Stimulated activated CD4-positive, alpha-beta T cell treated with anti-CD3 and anti-CD28 coated beads, Interleukin-12 subunit alpha, Interleukin-12 subunit beta, amount 100 ng/mL, for 48 hours (primary cell): Measurements from ENCODE around the gene COBLL1.
A peak's percentile ranks its signal among the peaks of the same experiment; 100 is the strongest.

Experiments
- DNase-seq, 3 donors: peaks; one replicate each; pipeline ENCODE4 v3.0.0-alpha.2; 2020; ENCODE audit warnings: low read depth in 2 of 3, low spot score in 1 of 3

COBLL1 gene

GRCh38 chr2:164757934-164758695 lies 83.5 kb downstream of the COBLL1 start:
- no peak for DNase-seq

- DNase-seq: no peak
Observed at GRCh38 chr2:164756773-164757172, 84.8 kb downstream of the COBLL1 start.

GRCh38 chr2:164755952-164756351 lies 85.7 kb downstream of the COBLL1 start:
- DNase-seq: no peak

DNA sequence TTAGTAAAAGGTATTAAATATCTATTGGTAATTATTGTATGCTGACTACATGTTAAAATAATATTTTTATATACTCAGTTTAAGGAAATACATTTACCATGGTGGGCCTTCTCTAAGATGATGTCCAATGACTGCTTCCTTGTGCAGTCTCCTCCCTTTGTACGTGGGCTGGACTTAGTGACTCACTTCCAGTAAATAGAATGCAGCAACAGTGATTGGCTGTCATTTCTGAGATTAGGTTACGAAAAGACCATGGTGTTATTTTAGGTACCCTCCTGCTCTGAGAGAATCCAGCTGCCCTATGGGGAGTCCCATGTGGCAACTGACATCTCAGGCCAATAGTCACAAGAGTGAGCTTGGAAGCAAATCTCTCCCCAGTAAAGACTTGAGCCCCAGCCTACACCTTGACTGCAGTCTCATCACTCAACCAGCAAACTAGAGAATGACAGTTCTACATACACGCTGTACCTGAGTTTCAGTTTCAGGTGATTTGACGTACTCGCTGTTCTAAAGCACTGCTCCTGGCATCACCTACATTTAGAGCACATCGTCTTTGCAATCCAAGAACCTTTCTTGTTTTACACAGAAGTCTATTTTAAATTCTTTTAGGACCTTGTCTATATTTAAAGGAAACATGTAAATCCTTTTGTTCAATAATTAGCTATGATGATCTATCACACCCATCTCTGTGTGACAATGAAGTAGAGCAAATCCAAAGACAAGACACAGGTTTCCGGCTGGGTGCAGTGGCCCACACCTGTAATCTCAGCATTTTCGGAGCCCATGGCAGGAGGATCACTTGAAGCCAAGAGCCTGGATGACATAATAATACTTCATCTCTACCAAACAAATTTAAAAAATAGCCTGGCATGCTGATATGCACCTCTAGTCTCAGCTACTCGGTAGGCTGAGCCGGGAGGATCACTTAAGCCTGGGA lies 87.2 kb downstream of the COBLL1 start:
- DNase-seq: no peak

DNA sequence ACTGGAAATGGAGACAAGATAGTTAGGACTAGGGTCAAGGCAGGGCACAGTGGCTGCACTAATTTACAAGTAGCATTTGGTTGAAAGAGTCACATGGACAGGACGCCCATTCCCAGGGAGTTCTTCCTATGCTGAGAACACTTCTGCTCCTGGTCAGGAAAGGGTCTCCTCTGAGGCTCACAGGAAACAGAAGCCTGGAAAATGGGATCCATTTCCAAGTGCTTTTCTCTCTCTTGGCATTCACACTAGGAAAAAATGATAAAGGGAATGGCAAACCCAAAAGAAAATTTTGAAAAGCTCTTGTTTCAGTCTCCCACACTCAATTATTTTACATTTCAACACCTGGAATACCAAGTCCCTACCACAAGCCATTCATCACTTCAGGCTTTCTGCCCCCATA lies 88.7 kb downstream of the COBLL1 start:
- no peak for DNase-seq

DNA sequence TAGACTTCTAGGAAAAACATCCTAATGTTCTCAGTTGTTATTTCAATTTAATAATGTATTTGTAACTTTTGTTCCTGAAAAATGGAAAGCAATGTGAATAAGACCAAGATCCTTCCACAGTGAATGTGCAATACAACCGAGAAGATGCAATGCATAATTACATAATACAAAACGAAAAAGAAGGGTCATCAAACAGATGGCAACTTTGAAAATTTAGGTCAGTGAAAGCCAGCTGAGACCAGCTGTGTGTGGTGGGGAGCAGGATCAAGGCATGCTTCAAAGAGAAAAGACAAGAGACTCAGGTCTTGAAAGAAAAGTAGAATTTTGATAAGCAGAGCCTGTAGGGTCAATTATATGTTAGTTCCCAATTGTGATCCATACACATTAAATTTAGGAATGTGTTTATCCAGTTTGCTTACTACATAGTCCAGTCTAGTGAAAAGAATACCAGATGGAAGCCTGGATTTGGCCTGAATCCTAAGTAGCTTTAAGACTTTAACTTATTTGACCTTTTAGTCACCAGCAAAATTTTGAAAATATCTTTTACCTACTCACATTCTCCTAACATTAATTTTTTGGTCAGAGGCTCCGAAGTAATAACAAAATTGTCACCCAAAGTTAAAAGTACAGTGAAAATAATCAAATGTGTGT lies 93.7 kb downstream of the COBLL1 start:
- DNase-seq: no peak

GRCh38 chr2:164747140-164747539 lies 94.5 kb downstream of the COBLL1 start:
- DNase-seq: no peak

- DNase-seq: no peak
Observed at GRCh38 chr2:164746713-164747112, 94.9 kb downstream of the COBLL1 start.

DNA sequence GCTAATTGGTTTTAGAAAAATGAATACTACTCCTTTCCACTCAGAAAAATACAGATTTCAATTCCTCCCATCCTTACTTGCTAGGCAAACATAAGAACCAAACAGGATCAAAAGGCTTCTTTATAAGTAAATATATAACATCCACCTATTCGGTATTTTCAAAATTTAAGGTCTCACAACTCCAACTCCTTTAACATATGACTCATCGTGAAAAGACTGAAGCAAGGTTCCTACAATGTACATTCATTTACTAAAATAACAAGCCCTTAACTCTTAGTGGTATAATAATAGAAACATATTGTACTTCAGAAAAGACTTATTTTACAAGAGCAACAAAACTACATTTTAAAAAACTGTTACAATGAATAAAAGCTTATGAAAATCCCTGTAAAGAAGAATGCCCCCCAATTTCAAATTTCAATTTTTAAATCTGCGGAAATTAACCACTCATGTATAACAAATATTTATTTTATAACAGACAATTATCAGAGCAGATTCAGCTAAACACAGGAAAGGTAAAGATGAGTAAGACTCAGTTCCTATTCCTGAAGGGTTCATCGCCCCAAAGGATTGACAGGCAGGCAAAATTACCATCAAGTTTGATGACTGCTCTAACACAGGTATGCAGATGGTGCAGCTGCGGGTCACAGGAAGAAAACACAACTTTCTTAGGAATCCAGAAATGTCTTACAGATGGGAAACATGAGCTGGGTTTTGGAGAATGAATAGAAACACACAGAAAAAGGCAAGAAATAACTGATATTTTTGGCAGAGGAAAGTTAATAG lies 96.4 kb downstream of the COBLL1 start:
- DNase-seq: no peak

DNA sequence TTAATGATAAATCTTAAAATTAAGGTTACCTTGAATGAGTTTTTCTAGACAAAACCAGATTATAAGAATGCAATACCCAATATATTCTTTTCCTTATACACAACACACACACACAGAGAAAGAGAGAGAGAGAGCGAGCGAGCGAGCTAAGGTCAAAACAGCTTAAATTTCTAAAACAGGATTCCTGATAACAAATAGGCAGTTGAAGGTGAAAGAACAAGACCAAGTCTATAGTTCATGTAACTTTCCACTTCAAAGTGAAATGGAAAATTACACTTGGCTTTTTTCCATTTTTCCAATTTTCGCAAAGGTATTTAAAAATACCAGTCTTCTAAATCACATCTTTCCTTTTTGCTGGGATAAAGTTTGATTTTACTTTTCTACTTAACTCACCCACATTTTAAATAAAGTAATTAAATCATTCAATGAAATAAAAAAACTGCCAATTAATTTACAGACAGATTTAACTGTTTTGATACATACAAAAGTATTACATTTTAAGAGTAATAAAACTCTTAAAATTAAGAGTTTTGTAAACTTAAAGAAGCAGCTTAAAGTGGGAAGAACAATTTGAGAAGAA lies 98.8 kb downstream of the COBLL1 start:
- DNase-seq: no peak

DNA sequence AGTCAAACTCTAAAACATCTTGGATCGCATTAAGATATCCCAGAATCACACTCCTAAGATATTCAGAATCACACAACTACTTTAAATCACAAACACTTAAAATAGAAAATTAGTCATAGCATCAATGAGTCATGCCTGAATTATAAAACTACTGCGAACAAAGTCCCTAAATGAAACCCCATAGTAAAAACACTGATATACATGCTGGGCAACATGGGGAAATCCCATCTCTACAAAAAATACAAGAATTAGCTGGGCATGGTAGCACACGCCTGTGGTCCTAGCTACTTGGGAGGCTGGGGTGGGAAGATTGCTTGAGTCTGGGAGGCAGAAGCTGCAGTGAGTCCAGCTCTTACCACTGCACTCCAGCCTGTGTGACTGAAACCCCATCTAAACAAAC lies 101.7 kb downstream of the COBLL1 start:
- DNase-seq: no peak

DNA sequence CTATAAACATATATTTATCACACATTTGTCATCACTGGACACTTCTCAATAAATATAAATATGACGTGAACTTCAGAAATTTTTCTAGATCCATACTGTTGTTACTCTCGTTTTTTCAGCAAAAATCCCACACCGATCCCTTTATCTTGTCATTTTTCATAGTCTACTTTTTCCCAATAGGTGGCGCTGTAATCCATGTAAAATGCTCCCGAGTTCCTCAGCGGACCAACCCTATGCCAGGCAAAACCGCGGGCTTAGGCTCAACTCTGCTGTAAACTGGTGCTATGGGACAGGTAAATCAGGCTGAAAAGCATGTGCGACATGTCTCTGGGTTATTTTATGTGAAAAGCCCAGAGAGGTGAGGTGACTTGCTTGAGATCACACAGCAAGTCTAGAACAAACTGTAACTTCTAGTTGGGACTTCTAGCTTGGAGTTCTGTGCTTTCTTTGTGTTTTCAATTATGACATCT lies 104.0 kb downstream of the COBLL1 start:
- peak in 1 of 3 donors; percentile 19 for DNase-seq

DNA sequence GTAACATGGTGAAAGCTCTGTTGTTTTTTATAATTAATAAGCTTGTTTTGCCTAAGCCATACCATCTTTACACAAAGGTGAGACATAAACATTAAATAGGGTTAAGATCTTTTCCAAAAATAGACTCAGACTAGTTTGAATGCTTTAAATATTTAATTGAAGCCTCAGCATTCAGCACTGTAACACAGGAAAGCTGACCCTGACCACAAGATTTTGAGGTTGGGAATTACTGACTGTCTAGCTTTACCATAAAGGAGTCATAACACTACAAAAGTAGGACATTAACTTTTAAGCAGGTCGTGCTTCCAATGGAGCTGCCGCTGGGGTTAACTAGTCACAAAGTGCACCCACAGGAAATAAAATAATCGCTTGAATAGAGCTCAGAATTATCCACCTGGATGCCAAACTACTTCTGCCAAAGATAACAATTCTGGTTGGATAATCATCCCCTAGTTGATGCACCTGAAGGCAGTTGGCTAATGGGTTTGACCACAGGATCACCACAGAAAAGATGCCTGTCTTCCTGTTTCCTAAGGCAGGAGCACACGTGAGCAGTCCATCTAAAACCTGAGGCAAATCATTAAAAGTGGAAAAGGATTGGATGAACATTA lies 106.2 kb downstream of the COBLL1 start:
- DNase-seq: no peak

GRCh38 chr2:164734196-164734595 lies 107.4 kb downstream of the COBLL1 start:
- DNase-seq: no peak

GRCh38 chr2:164725542-164725941 lies 116.1 kb downstream of the COBLL1 start:
- DNase-seq: no peak

GRCh38 chr2:164722616-164723338 lies 118.8 kb downstream of the COBLL1 start:
- no peak for DNase-seq

GRCh38 chr2:164721430-164721829 lies 120.2 kb downstream of the COBLL1 start:
- no peak for DNase-seq

- DNase-seq: no peak
Observed at GRCh38 chr2:164719996-164720941, 121.4 kb downstream of the COBLL1 start.
